HUDEP-2 (cell line): ENCODE measurements around the gene BHLHE23.
"Not testable (repeated sequence)": the region's sequence is repeated elsewhere in the genome, so short reads cannot be mapped to it uniquely, and the experiment has no call there.

ENCODE experiments used
- DNase-seq, 76 experiments: peaks; one replicate each; lab custom pipeline; 2025; ENCODE audit not compliant: unreplicated experiment in 76 of 76; lab: John Stamatoyannopoulos, UW

The BHLHE23 gene

GRCh38 chr20:63043348-63044203, 36.8 kb upstream of the BHLHE23 start:
- DNase-seq = no peak

GRCh38 chr20:63042448-63043071, 35.8 kb upstream of the BHLHE23 start:
- DNase-seq = no peak

- DNase-seq = no peak
Observed at GRCh38 chr20:63041776-63042175, 35.0 kb upstream of the BHLHE23 start.

- no peak for DNase-seq
Observed at GRCh38 chr20:63037669-63038268, 31.0 kb upstream of the BHLHE23 start.

- DNase-seq = no peak
Observed at GRCh38 chr20:63036291-63036690, 29.5 kb upstream of the BHLHE23 start.

- no peak for DNase-seq
Observed at GRCh38 chr20:63035603-63036185, 28.9 kb upstream of the BHLHE23 start.

- DNase-seq = not testable (repeated sequence)
Observed at GRCh38 chr20:63034710-63035602, 28.2 kb upstream of the BHLHE23 start.

GRCh38 chr20:63033794-63034709, 27.3 kb upstream of the BHLHE23 start:
- no peak for DNase-seq

GRCh38 chr20:63032861-63033793, 26.4 kb upstream of the BHLHE23 start:
- DNase-seq = no peak

GRCh38 chr20:63032026-63032800, 25.4 kb upstream of the BHLHE23 start:
- DNase-seq = no peak

- DNase-seq = no peak
Observed at GRCh38 chr20:63031251-63032014, 24.7 kb upstream of the BHLHE23 start.

GRCh38 chr20:63029358-63030121, 22.8 kb upstream of the BHLHE23 start:
- no peak for DNase-seq

GRCh38 chr20:63028461-63028921, 21.7 kb upstream of the BHLHE23 start:
- DNase-seq = no peak

GRCh38 chr20:63027922-63028389, 21.2 kb upstream of the BHLHE23 start:
- peak in 5 of 76 experiments; percentile 2 to 32 (median 17) for DNase-seq

- no peak for DNase-seq
Observed at GRCh38 chr20:63027221-63027921, 20.6 kb upstream of the BHLHE23 start.
